Psoas muscle (tissue), 8 donors: ENCODE results near the gene GALNT9. TPM values are rescaled to one million over a fixed set of nuclear protein-coding genes. Genes with fewer than 3 reads are reported as not detected.
A peak's percentile ranks its signal among the peaks of the same experiment; 100 is the strongest.

Experiments used
- ATAC-seq, 4 donors: fragments of 200-7000 bp; cut with Tn5 transposase; one replicate each; pipeline ENCODE4 v1.9.1; 2020; ENCODE audit warnings: moderate library complexity in 3 of 4, mild to moderate bottlenecking in 2 of 4
- DNase-seq, 2 donors: peaks; one replicate each; pipeline ENCODE4 v3.0.0-alpha.2; 2020
- H3K27ac ChIP-seq: fragments of 200-600 bp; one replicate; pipeline ENCODE4 v1.8.0; 2022
- H3K27me3 ChIP-seq, 3 donors: fragments of 200-600 bp in 1 of 3; one replicate each; pipeline versions ENCODE4 v1.6.1 to v1.8.0; 2013 to 2022; ENCODE audit warnings: low read length in 2 of 3, mild to moderate bottlenecking in 2 of 3, moderate library complexity in 1 of 3; ENCODE audit not compliant: insufficient read depth in 3 of 3
- H3K36me3 ChIP-seq, 2 donors: fragments of 200-600 bp in 1 of 2; one replicate each; pipeline versions ENCODE4 v1.6.1 to v1.8.0; 2013 to 2022; ENCODE audit warnings: low read depth in 1 of 2, mild to moderate bottlenecking in 1 of 2, moderate library complexity in 1 of 2; ENCODE audit not compliant: insufficient read depth in 1 of 2
- H3K4me1 ChIP-seq: fragments of 200-600 bp; one replicate; pipeline ENCODE4 v1.8.0; 2022
- H3K4me3 ChIP-seq: fragments of 200-600 bp; one replicate; pipeline ENCODE4 v1.8.0; 2022; ENCODE audit warnings: mild to moderate bottlenecking
- H3K9me3 ChIP-seq: fragments of 200-600 bp; one replicate; pipeline ENCODE4 v1.8.0; 2022
- WGBS, 3 donors: extraction: QIAGEN DNeasy Blood & Tissue Kit; methylation state at CpG; one replicate each; pipeline versions ENCODE4 v1.1.6 to v1.1.7; 2013; 5-methylcytosine and 5-hydroxymethylcytosine counted together
- intact Hi-C, 2 donors: fragments of 100-400 bp; cut with DNase I; formaldehyde crosslinking; loops; one replicate each; pipeline versions ENCODE4 v1.11.0 to v1.14.2; 2022
- polyA plus RNA-seq, 3 donors: library from polyadenylated mRNA; stranded (reverse); fragments of 200-250 nt; gene quantifications; one replicate each; pipeline ENCODE4 v1.2.3, GENCODE V29; 2013
- total RNA-seq, 4 donors: library from RNA; stranded (reverse); fragmentation: NEBNext Ultra II Directional in 2 of 4; extraction: Animal tissue kit (Norgen Biotek cat#: 25700) in 2 of 4; gene quantifications; one replicate each; pipeline versions ENCODE4 v1.2.1 to v1.2.4, GENCODE V29; 2021 to 2023
- TF ChIP-seq, protein P1 (sequence below): fragments of 200-600 bp; IDR thresholded peaks from one replicate; pipeline ENCODE4 v1.8.0; 2022; ENCODE audit warnings: antibody characterized with exemption
- donor health status: healthy with polysubstance abuse.
- donor health status: DM: no; HTN: no; CAD: no; lungs with moderate emphysema.
- donor health status: Bipolar disorder and iron deficiency.
- donor health status: healthy.
- donor health status: DM: yes; HTN: yes; CAD: no.
- donor health status: DM: no; HTN: no; CAD: no.
- donor health status: DM: no; HTN: no; CAD: no.
- donor health status: DM: yes; HTN: yes; CAD: no.

GALNT9 gene
- total and polyA plus RNA-seq, 7 donors, result 0.01 to 0.21 (median 0.08) TPM; not detected in 4

- no peak overlapping the region for H3K27ac ChIP-seq
- intact Hi-C loops, result no loop called here
- ATAC-seq (no peak), DNase-seq (no peak)
- H3K9me3 ChIP-seq, result no peaks in the 10 kb centered on the region
- TF ChIP-seq, protein P1, sequence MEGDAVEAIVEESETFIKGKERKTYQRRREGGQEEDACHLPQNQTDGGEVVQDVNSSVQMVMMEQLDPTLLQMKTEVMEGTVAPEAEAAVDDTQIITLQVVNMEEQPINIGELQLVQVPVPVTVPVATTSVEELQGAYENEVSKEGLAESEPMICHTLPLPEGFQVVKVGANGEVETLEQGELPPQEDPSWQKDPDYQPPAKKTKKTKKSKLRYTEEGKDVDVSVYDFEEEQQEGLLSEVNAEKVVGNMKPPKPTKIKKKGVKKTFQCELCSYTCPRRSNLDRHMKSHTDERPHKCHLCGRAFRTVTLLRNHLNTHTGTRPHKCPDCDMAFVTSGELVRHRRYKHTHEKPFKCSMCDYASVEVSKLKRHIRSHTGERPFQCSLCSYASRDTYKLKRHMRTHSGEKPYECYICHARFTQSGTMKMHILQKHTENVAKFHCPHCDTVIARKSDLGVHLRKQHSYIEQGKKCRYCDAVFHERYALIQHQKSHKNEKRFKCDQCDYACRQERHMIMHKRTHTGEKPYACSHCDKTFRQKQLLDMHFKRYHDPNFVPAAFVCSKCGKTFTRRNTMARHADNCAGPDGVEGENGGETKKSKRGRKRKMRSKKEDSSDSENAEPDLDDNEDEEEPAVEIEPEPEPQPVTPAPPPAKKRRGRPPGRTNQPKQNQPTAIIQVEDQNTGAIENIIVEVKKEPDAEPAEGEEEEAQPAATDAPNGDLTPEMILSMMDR, result no peak
- no peaks in the 10 kb centered on the region for H3K36me3 ChIP-seq
- WGBS, 3 donors, result 57 to 64% (median 58%) methylated on average over 29 of the region's 29 CpGs
- H3K4me1 ChIP-seq, result no peaks in the 10 kb centered on the region
- no peak overlapping the region for H3K4me3 ChIP-seq
- peaks cover 0 to 6% (median 4%) of the 10 kb centered on the region in 3 donors for H3K27me3 ChIP-seq
These were observed 33.7 kb upstream of the GALNT9 start for GRCh38 chr12:132362996-132363660.

DNA sequence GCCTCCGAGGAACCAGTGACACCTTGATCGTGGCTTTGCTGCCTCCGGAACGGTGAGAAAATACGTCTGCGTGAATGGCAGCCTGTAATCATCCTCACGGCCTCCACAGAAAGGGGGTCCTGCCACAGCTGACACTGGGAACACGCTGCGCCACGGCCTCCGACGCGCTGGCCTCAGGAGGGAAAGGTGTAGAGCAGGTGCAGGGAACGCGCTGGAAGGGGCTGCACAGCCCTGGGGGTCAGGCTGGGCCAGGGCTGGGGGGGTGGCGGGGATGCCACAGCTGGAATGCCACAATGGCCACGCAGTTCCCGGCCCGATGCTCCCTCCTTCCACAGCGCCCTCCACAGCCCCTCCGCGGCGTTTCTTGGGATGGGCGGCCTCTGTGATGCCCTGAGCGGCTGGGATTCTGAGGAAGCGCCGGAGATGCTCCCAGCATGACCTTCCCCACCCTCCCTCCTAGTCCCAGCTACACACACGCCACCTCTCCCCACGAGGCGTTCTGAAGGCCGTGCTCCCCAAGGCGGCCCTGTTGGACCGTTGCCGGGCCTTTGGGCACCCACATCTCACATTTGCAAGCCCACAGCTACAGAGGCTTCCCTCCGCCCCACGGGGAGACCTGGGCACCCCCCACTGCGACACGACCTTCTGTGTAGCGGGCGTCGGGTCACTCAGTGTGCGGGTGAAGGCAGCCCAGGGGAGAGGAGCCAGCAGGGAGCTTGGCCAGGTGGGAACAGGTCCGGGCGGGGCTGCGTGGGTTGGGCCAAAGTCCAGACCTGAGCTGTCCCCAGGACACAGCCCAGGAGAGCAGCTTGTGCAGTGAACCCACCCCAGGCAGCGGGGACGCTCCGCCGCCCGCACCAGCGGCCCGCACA, 31.8 kb upstream of the GALNT9 start:
- DNase-seq (peak in 1 of 2 donors; percentile 45), ATAC-seq (no peak)
- Histone ChIP-seq H3K4me3 (no peak overlapping the region), H3K36me3 (no peaks in the 10 kb centered on the region), H3K27me3 (peaks cover 0 to 12% (median 6%) of the 10 kb centered on the region in 3 donors), H3K4me1 (no peaks in the 10 kb centered on the region), H3K9me3 (no peaks in the 10 kb centered on the region), H3K27ac (no peak overlapping the region)
- TF ChIP-seq, protein P1, result no peak
- WGBS, 3 donors, result 87 to 90% (median 88%) methylated on average over 48 to 52 of the region's 52 CpGs
- intact Hi-C loops, result no loop called here

DNA sequence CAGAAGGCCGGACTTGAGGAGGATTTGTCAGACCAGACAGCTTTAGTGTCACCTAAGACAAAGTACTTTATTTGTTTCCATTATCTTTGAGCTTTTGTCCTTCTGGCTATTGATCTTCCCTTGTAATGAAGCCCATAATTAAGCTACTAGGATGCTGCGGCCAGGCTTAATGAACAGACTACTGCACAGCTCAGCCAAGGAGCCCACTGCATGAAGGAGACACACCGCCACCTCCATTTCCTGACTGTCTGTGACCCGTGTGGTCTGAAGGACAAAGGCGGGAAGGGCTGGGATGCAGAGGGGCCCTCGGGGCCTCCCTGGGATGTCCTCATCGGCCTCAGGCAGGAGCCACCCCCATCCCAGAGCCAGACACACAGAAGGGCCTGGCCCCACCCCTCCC, 31.0 kb upstream of the GALNT9 start:
- no peak for DNase-seq
- H3K36me3 ChIP-seq, result no peaks in the 10 kb centered on the region
- WGBS, 3 donors, result 67 to 81% (median 76%) methylated on average over 7 of the region's 7 CpGs
- TF ChIP-seq, protein P1, result no peak
- no peak overlapping the region for H3K4me3 ChIP-seq
- peaks cover 0 to 14% (median 11%) of the 10 kb centered on the region in 3 donors for H3K27me3 ChIP-seq
- ATAC-seq, result no peak
- no peak overlapping the region for H3K27ac ChIP-seq
- intact Hi-C loops, result no loop called here
- H3K4me1 ChIP-seq, result no peaks in the 10 kb centered on the region
- H3K9me3 ChIP-seq, result no peaks in the 10 kb centered on the region

DNA sequence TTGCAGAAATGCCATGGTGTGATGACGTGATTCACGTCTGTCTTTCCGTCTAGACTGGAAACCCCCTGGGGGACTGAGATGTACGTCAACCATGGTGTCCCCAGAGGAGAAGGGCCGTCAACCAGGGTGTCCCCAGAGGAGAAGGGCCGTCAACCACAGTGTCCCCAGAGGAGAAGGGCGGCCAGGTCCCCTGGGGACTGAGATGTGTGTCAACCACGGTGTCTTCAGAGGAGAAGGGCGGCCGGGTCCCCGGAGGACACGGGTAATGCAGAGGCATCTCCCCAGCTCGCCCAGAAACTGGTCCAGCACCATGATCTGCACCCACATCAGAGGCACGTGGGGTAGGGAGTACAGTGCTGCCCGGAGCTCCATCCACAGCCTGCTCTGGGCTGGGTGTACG, 30.6 kb upstream of the GALNT9 start:
- TF ChIP-seq, protein P1, result no peak
- no peak overlapping the region for H3K27ac ChIP-seq
- H3K9me3 ChIP-seq, result no peaks in the 10 kb centered on the region
- peak in 1 of 2 donors; percentile 30 for DNase-seq
- H3K36me3 ChIP-seq, result no peaks in the 10 kb centered on the region
- no peaks in the 10 kb centered on the region for H3K4me1 ChIP-seq
- no peak overlapping the region for H3K4me3 ChIP-seq
- WGBS, 3 donors, result 79 to 81% (median 79%) methylated on average over 16 of the region's 16 CpGs
- peaks cover 0 to 18% (median 12%) of the 10 kb centered on the region in 3 donors for H3K27me3 ChIP-seq
- intact Hi-C loops, result no loop called here
- ATAC-seq, result no peak
